CD14-positive monocyte (primary cell): ENCODE data around the gene ARL4D. TPM values are rescaled to one million over a fixed set of nuclear protein-coding genes. Genes with fewer than 3 reads are reported as not detected.

Source experiments
- DNase-seq, 3 donors: peaks; one replicate each; pipeline ENCODE4 v3.0.0-alpha.2; 2011 to 2022
- H2AFZ ChIP-seq: 2 replicates; pipeline ENCODE4 v1.6.0; 2012; ENCODE audit warnings: mild to moderate bottlenecking, low read depth, low read length, inconsistent platforms; ENCODE audit not compliant: insufficient read depth, poor library complexity, severe bottlenecking
- H3K27ac ChIP-seq, 2 donors: 1 replicate in 1 of 2; 2 replicates in 1 of 2; pipeline ENCODE4 v1.5.1; 2012 to 2013; ENCODE audit warnings: low read length in 2 of 2, control low read depth in 1 of 2, inconsistent platforms in 1 of 2, low read depth in 1 of 2, mild to moderate bottlenecking in 1 of 2
- H3K27me3 ChIP-seq, 2 donors: one replicate each; pipeline versions ENCODE4 v1.6.0 to v1.6.1; 2011 to 2013; ENCODE audit warnings: low read length in 2 of 2; ENCODE audit not compliant: control insufficient read depth in 2 of 2, insufficient read depth in 2 of 2
- H3K36me3 ChIP-seq, 2 donors: replicated peaks in 1 of 2; 1 replicate in 1 of 2; 2 replicates in 1 of 2; pipeline versions ENCODE4 v1.5.1 to v1.6.1; 2012 to 2013; ENCODE audit warnings: low read length in 2 of 2, control low read depth in 1 of 2, inconsistent platforms in 1 of 2, mild to moderate bottlenecking in 1 of 2; ENCODE audit not compliant: insufficient read depth in 2 of 2, control insufficient read depth in 1 of 2
- H3K4me1 ChIP-seq, 2 donors: 1 replicate in 1 of 2; 2 replicates in 1 of 2; pipeline versions ENCODE4 v1.5.1 to v1.6.1; 2012 to 2013; ENCODE audit warnings: low read length in 2 of 2, control low read depth in 1 of 2, inconsistent platforms in 1 of 2, mild to moderate bottlenecking in 1 of 2, moderate library complexity in 1 of 2; ENCODE audit not compliant: insufficient read depth in 2 of 2, control insufficient read depth in 1 of 2
- H3K4me2 ChIP-seq: replicated peaks from 2 replicates; pipeline ENCODE3; 2012; ENCODE audit warnings: low read length, moderate library complexity, mild to moderate bottlenecking; ENCODE audit not compliant: poor library complexity, severe bottlenecking; ENCODE audit errors: extremely low read depth
- H3K4me3 ChIP-seq, 3 experiments: fragments of 200-600 bp in 1 of 3; sonication (generic) in 1 of 3; replicated peaks in 1 of 3; 1 replicate in 2 of 3; 2 replicates in 1 of 3; pipeline ENCODE4 v1.5.1; 2011 to 2013; ENCODE audit warnings: low read length in 3 of 3, mild to moderate bottlenecking in 3 of 3, control low read depth in 2 of 3, low read depth in 2 of 3, inconsistent platforms in 1 of 3, moderate library complexity in 1 of 3
- H3K79me2 ChIP-seq: 2 replicates; pipeline ENCODE4 v1.6.0; 2012; ENCODE audit warnings: mild to moderate bottlenecking, control low read depth, inconsistent platforms, low read length, moderate library complexity; ENCODE audit not compliant: insufficient read depth
- H3K9ac ChIP-seq: 2 replicates; pipeline ENCODE4 v1.6.0; 2017; ENCODE audit warnings: low read length, mild to moderate bottlenecking; ENCODE audit not compliant: insufficient read depth, poor library complexity, severe bottlenecking
- H3K9me3 ChIP-seq, 2 donors: replicated peaks in 1 of 2; 1 replicate in 1 of 2; 2 replicates in 1 of 2; pipeline versions ENCODE4 v1.5.1 to v1.6.1; 2012 to 2013; ENCODE audit warnings: low read length in 2 of 2, control low read depth in 1 of 2; ENCODE audit not compliant: control insufficient read depth in 1 of 2, insufficient read depth in 1 of 2
- H4K20me1 ChIP-seq: 2 replicates; pipeline ENCODE4 v1.6.0; 2012; ENCODE audit warnings: mild to moderate bottlenecking, low read length, control low read depth, moderate library complexity; ENCODE audit not compliant: insufficient read depth
- H3K27ac Mint-ChIP-seq, 7 donors: one replicate each; pipeline ENCODE4 v1.8.0; 2020; ENCODE audit warnings: mild to moderate bottlenecking in 7 of 7, mixed read lengths in 7 of 7, moderate library complexity in 6 of 7, inconsistent platforms in 2 of 7
- H3K27me3 Mint-ChIP-seq, 3 donors: one replicate each; pipeline ENCODE4 v1.8.0; 2021 to 2022; ENCODE audit warnings: low read depth in 3 of 3, mild to moderate bottlenecking in 3 of 3, mixed read lengths in 3 of 3, moderate library complexity in 3 of 3, inconsistent platforms in 1 of 3
- H3K36me3 Mint-ChIP-seq, 2 donors: one replicate each; pipeline ENCODE4 v1.8.0; 2020; ENCODE audit warnings: mixed read lengths in 2 of 2, inconsistent platforms in 1 of 2, mild to moderate bottlenecking in 1 of 2
- H3K4me1 Mint-ChIP-seq: one replicate; pipeline ENCODE4 v1.8.0; 2020; ENCODE audit warnings: mild to moderate bottlenecking, mixed read lengths
- H3K4me3 Mint-ChIP-seq, 2 donors: one replicate each; pipeline ENCODE4 v1.8.0; 2020; ENCODE audit warnings: mild to moderate bottlenecking in 2 of 2, mixed read lengths in 2 of 2, moderate library complexity in 1 of 2
- H3K9me3 Mint-ChIP-seq, 7 donors: one replicate each; pipeline ENCODE4 v1.8.0; 2020 to 2022; ENCODE audit warnings: mixed read lengths in 7 of 7, mild to moderate bottlenecking in 6 of 7, moderate library complexity in 6 of 7, inconsistent platforms in 2 of 7
- WGBS: methylation state at CpG from one replicate; pipeline ENCODE4 v1.1.5; 2013; ENCODE audit warnings: missing lambda C conversion rate; ENCODE audit not compliant: insufficient coverage; 5-methylcytosine and 5-hydroxymethylcytosine counted together
- intact Hi-C, 2 donors: fragments of 100-400 bp; cut with micrococcal nuclease; formaldehyde crosslinking; loops; one replicate each; pipeline versions ENCODE4 v1.15.0 to v1.15.1; 2023
- polyA plus RNA-seq, 3 donors: library from polyadenylated mRNA; depleted of rRNA in 1 of 3; unstranded in 2 of 3; stranded (reverse) in 1 of 3; fragments of 300-500 nt in 2 of 3; fragments of >200 nt in 1 of 3; fragmentation: Illumina TruSeq in 2 of 3; gene quantifications; 1 replicate in 2 of 3; 2 replicates in 1 of 3; pipeline ENCODE4 v1.2.3, GENCODE V29; 2012 to 2021
- TF ChIP-seq, protein P1 (sequence below): fragments of 200-600 bp; IDR thresholded peaks from one replicate; pipeline ENCODE4 v1.8.0; 2022; ENCODE audit warnings: antibody characterized with exemption, mild to moderate bottlenecking

The ARL4D gene
- polyA plus RNA-seq, 3 donors = 0.75 to 2.4 (median 1.7) TPM

DNA sequence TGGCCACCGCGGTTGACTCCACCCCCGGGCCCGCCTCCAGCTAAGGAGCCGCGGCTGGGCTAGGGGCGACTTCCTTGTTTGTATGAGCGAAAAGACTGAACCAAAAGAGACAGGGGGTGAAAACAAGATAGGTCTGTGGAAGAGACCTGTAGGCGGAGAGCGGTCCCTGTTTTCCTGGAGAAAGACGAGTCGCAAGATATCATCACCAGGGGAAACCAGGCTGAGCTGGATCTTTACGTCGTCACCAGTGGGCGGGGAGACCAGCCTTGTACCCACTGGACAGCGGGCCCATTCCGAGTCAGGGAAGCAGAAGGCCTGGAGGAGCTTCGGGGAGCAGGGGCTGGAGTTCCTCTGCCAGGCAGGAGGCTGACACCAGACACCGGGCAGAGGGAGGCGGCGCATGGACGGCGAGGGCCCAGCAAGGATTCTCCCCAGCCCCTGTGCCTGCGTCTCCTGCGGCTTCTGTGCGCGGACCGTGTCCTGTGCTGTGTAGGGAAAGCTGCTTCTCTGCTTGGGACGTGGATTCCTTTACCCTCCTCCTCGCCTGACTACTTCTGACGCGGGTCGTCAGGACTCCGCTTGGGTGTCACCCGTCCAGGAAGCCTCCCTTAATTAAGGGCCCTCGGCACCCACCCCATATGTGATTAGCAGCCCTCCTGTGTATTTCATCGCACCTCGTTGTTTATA is 10.3 kb upstream of the ARL4D start:
- DNase-seq = peak; percentile 88 to 93 (median 93)
- no peaks in the 10 kb centered on the region for H4K20me1 ChIP-seq
- H3K9me3 ChIP-seq = no peaks in the 10 kb centered on the region
- H3K4me1 Mint-ChIP-seq = peaks cover 23% of the 10 kb centered on the region
- H3K4me2 ChIP-seq = peak overlapping the region; percentile 82
- peak overlapping the region; percentile 72 for H2AFZ ChIP-seq
- peak overlapping the region; percentile 95 to 98 for H3K27ac ChIP-seq
- peaks cover 0 to 5% (median 2%) of the 10 kb centered on the region in 3 donors for H3K27me3 Mint-ChIP-seq
- 0% methylated on average over 30 of the region's 38 CpGs for WGBS
- peak overlapping the region; percentile 84 to 94 for H3K4me3 Mint-ChIP-seq
- intact Hi-C loops = loop anchor here (1.0 to 2.0 kb wide), 2 partner anchors 20 to 28 kb away; no protein-coding TSS in a partner anchor
- H3K79me2 ChIP-seq = peaks cover 6% of the 10 kb centered on the region
- peaks cover 0 to 5% (median 0%) of the 10 kb centered on the region in 7 donors for H3K9me3 Mint-ChIP-seq
- H3K27ac Mint-ChIP-seq = peak overlapping the region; percentile 98 to 100 (median 99)
- peak overlapping the region; percentile 77 to 83 (median 80) for H3K4me3 ChIP-seq
- peaks cover 12 to 24% of the 10 kb centered on the region in 2 donors for H3K4me1 ChIP-seq
- TF ChIP-seq, protein P1, sequence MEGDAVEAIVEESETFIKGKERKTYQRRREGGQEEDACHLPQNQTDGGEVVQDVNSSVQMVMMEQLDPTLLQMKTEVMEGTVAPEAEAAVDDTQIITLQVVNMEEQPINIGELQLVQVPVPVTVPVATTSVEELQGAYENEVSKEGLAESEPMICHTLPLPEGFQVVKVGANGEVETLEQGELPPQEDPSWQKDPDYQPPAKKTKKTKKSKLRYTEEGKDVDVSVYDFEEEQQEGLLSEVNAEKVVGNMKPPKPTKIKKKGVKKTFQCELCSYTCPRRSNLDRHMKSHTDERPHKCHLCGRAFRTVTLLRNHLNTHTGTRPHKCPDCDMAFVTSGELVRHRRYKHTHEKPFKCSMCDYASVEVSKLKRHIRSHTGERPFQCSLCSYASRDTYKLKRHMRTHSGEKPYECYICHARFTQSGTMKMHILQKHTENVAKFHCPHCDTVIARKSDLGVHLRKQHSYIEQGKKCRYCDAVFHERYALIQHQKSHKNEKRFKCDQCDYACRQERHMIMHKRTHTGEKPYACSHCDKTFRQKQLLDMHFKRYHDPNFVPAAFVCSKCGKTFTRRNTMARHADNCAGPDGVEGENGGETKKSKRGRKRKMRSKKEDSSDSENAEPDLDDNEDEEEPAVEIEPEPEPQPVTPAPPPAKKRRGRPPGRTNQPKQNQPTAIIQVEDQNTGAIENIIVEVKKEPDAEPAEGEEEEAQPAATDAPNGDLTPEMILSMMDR = no peak
- H3K36me3 Mint-ChIP-seq = peaks cover 0 to 4% of the 10 kb centered on the region in 2 donors
- no peaks in the 10 kb centered on the region for H3K36me3 ChIP-seq
- H3K9ac ChIP-seq = peak overlapping the region; percentile 78
- H3K27me3 ChIP-seq = no peaks in the 10 kb centered on the region

DNA sequence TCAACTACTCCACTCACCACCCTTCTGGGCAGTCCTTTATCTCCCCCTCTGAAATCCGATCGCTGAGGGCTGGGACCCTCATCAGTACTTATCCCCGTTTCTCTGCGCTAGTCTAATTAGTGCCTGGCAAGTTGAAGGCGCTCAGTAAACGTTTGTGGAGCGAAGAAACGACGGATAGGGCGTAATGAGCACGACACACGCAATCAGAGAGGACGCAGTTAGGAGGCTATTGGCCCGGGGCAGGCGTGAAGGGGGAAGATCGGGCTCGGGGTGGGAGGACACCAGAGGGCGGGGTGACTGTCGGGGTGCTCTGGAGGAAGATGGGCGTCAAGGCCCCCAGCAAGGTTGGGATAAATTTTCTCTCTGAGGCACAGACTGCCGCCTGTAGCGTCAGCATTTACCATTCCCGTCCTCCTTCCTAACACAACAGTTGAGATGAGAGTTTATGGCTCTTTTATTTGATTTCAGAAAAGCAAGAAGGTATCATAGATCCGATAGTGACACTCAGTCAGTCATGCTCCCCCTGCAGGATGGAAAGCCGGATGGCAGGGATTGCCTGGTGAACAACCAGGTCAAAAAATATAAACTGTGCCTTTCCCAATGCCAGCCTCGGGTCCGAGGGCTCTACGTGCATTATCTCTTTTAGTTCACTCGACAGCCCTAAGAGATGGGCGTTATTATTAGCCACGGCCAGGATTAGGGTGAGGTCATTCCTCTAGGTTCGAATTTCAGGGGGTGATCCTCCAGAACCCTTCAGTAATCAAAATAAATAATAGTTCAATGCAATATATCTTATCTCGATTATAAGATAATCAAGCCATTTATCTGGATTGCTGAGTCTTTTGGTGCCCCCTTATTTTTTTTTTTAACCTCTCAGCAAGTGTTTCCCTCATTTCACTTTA is 9.5 kb upstream of the ARL4D start:
- peak overlapping the region; percentile 78 for H3K9ac ChIP-seq

More for the DNA sequence above, 9.5 kb upstream of the ARL4D start:
- Mint-ChIP-seq H3K27me3 (peaks cover 0 to 5% (median 2%) of the 10 kb centered on the region in 3 donors), H3K4me1 (peaks cover 30% of the 10 kb centered on the region), H3K36me3 (peaks cover 0 to 4% of the 10 kb centered on the region in 2 donors), H3K27ac (peak overlapping the region; percentile 98 to 100 (median 99)), H3K9me3 (peaks cover 0 to 5% (median 0%) of the 10 kb centered on the region in 7 donors), H3K4me3 (peak overlapping the region; percentile 84 to 94)
- Histone ChIP-seq H3K27ac (peak overlapping the region; percentile 95 to 98), H3K4me2 (peak overlapping the region; percentile 82), H3K4me1 (peaks cover 18 to 31% of the 10 kb centered on the region in 2 donors), H4K20me1 (no peaks in the 10 kb centered on the region), H3K9me3 (no peaks in the 10 kb centered on the region), H3K79me2 (peaks cover 6% of the 10 kb centered on the region), H3K36me3 (no peaks in the 10 kb centered on the region), H3K27me3 (no peaks in the 10 kb centered on the region), H3K4me3 (peak overlapping the region; percentile 77 to 83 (median 80)), H2AFZ (peak overlapping the region; percentile 72)
- TF ChIP-seq, protein P1 = peak; percentile 90
- intact Hi-C loops = loop anchor here in 1 of 2 donors (2.0 kb wide), 1 partner anchor 20 kb away; no protein-coding TSS in a partner anchor
- 4% methylated on average over 21 of the region's 33 CpGs for WGBS
- peak; percentile 70 to 79 (median 72) for DNase-seq
